K562 (cell line): Measurements from ENCODE around the gene CFL1. TPM values are rescaled to one million over a fixed set of nuclear protein-coding genes. Genes with fewer than 3 reads are reported as not detected.
A peak's percentile ranks its signal among the peaks of the same experiment; 100 is the strongest.

Source experiments
- CHD2 ChIP-seq: IDR thresholded peaks from 2 replicates; pipeline ENCODE4 v1.6.1; 2011; ENCODE audit warnings: low read depth, low read length
- DDX20 ChIP-seq: fragments of 450-650 bp; IDR thresholded peaks from 2 replicates; pipeline ENCODE4 v1.6.1; 2016; ENCODE audit warnings: missing genetic modification characterization, low read depth, mild to moderate bottlenecking, missing compliant biosample characterization, moderate library complexity
- ELK1 ChIP-seq: sonication (generic); formaldehyde crosslinking; IDR thresholded peaks from 2 replicates; pipeline ENCODE4 v1.8.1; 2022; ENCODE audit warnings: missing genetic modification reagents
- ERF ChIP-seq: fragments of 450-650 bp; formaldehyde crosslinking; IDR thresholded peaks from 2 replicates; pipeline ENCODE4 v1.4.0; 2020; ENCODE audit warnings: mild to moderate bottlenecking, mixed read lengths
- IRF1 ChIP-seq: sonication (generic); formaldehyde crosslinking; IDR thresholded peaks from 2 replicates; pipeline ENCODE4 v1.8.0; 2022; ENCODE audit warnings: missing genetic modification reagents, mild to moderate bottlenecking, borderline replicate concordance
- KLF10 ChIP-seq: fragments of 250-450 bp; sonication (Bioruptor Pico); IDR thresholded peaks from 2 replicates; pipeline ENCODE4 v1.6.1; 2021; ENCODE audit warnings: matching md5 sums
- LCOR ChIP-seq: sonication (generic); formaldehyde crosslinking; IDR thresholded peaks from 2 replicates; pipeline ENCODE4 v1.8.0; 2022; ENCODE audit warnings: mild to moderate bottlenecking, missing genetic modification reagents
- MEF2A ChIP-seq: IDR thresholded peaks from 2 replicates; pipeline ENCODE4 v1.6.1; 2011; ENCODE audit warnings: low read depth, mild to moderate bottlenecking, low read length, moderate library complexity; ENCODE audit not compliant: control insufficient read depth
- MGA ChIP-seq: fragments of 450-650 bp; IDR thresholded peaks from 2 replicates; pipeline ENCODE4 v1.6.1; 2016; ENCODE audit warnings: mild to moderate bottlenecking, moderate library complexity
- NELFE ChIP-seq: IDR thresholded peaks from 2 replicates; pipeline ENCODE4 v1.6.1; 2011; ENCODE audit warnings: mild to moderate bottlenecking; ENCODE audit not compliant: insufficient read depth, insufficient read length
- SMARCE1 ChIP-seq: fragments of 450-650 bp; IDR thresholded peaks from 2 replicates; pipeline ENCODE4 v1.7.1; 2016; ENCODE audit warnings: mild to moderate bottlenecking
- U2AF2 ChIP-seq: fragments of 200-400 bp; formaldehyde crosslinking; optimal IDR thresholded peaks from 2 replicates; pipeline ENCODE3; 2017; ENCODE audit warnings: low read depth, mild to moderate bottlenecking, low read length
- ZC3H8 ChIP-seq: fragments of 450-650 bp; IDR thresholded peaks from 2 replicates; pipeline ENCODE4 v1.6.1; 2017
- ZNF274 ChIP-seq: IDR thresholded peaks from 2 replicates; pipeline ENCODE4 v1.6.1; 2011; ENCODE audit warnings: low read depth, mild to moderate bottlenecking, low read length, moderate library complexity, borderline replicate concordance
- ZNF695 ChIP-seq: fragments of 450-650 bp; formaldehyde crosslinking; IDR thresholded peaks from 2 replicates; pipeline ENCODE4 v1.4.0; 2020; ENCODE audit warnings: mild to moderate bottlenecking, moderate library complexity
- polyA plus RNA-seq, 8 experiments: library from polyadenylated mRNA; depleted of rRNA in 4 of 8; stranded (reverse) in 5 of 8; unstranded in 3 of 8; fragments of >200 nt; fragmentation: Nextera tagmentation in 2 of 8; fragmentation: Illumina TruSeq in 1 of 8; extraction: Ambion mirVana in 2 of 8; extraction: Trizol in 1 of 8; gene quantifications; 2 replicates each; pipeline versions ENCODE4 v1.2.1 to v1.2.3, GENCODE V29; 2011 to 2014; ENCODE audit warnings: inconsistent platforms in 1 of 8, missing spikeins in 1 of 8
- total RNA-seq, 7 experiments: library from RNA; depleted of rRNA in 6 of 7; stranded (reverse); fragments of >200 nt in 6 of 7; fragmentation: Illumina TruSeq in 2 of 7; extraction: Trizol in 2 of 7; gene quantifications; 2 replicates each; pipeline versions ENCODE4 v1.2.1 to v1.2.3, GENCODE V29; 2011 to 2021; ENCODE audit warnings: low replicate concordance in 1 of 7

CFL1 gene
- total and polyA plus RNA-seq, 9 of the 15 experiments (the other 6 are each of a cell fraction or from before 2014, with no cell fraction given): 105 to 1,101 (median 859) TPM

GRCh38 chr11:65899356-65900124, 41.6 kb upstream of the CFL1 start (continued):
- TF ChIP-seq LCOR (peak; percentile 74; the same call in 1 of the 2 replicates), NELFE (no peak), ERF (no peak), ELK1 (CRISPR knock-in tag) (no peak), IRF1 (CRISPR knock-in tag) (no peak), ZNF695 (CRISPR knock-in tag) (no peak), SMARCE1 (peak; percentile 60; the same call in 1 of the 2 replicates), CHD2 (peak; percentile 22; the same call in 1 of the 2 replicates), DDX20 (tag) (no peak), U2AF2 (no peak), ZNF274 (no peak), MEF2A (no peak), ZC3H8 (no peak), KLF10 (CRISPR knock-in tag) (no peak), MGA (peak; percentile 98)
